HG02588 (cell line): Measurements from ENCODE around the gene PHLDB2.

Experiments used
- ATAC-seq: cut with Tn5 transposase; IDR thresholded peaks from one replicate; pipeline ENCODE4 v1.9.1; 2021; ENCODE audit warnings: mild to moderate bottlenecking, moderate library complexity; ENCODE audit not compliant: unreplicated experiment

PHLDB2 gene

GRCh38 chr3:111923095-111923771 lies 64.2 kb downstream of the PHLDB2 start:
- ATAC-seq, result no peak

- ATAC-seq, result no peak
Observed at GRCh38 chr3:111923806-111924205, 64.7 kb downstream of the PHLDB2 start.

GRCh38 chr3:111924283-111924682 lies 65.2 kb downstream of the PHLDB2 start:
- ATAC-seq, result no peak

GRCh38 chr3:111926266-111926676 lies 67.2 kb downstream of the PHLDB2 start:
- ATAC-seq, result no peak

- ATAC-seq, result no peak
Observed at GRCh38 chr3:111928613-111929012, 69.5 kb downstream of the PHLDB2 start.

DNA sequence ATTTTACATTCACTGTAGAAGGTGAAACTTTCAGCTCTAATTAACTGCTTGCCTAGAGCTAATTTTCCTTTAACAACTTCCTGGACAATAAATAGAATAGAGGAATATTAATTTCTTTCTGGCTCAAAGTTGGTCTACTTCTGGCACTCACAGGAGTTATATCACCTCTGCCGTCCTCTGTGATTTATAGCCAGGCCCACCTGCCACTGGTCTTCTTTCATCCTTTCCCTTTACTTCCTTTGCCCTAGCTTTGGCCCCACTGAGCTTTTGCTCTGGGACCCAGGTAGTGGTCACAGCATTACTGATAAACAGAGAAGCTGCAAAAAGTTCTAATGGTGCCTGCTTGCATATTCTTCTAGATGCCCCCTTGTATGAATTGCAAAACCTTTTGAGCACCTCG lies 70.4 kb downstream of the PHLDB2 start:
- no peak for ATAC-seq

- ATAC-seq, result no peak
Observed at GRCh38 chr3:111932946-111933345, 73.9 kb downstream of the PHLDB2 start.

DNA sequence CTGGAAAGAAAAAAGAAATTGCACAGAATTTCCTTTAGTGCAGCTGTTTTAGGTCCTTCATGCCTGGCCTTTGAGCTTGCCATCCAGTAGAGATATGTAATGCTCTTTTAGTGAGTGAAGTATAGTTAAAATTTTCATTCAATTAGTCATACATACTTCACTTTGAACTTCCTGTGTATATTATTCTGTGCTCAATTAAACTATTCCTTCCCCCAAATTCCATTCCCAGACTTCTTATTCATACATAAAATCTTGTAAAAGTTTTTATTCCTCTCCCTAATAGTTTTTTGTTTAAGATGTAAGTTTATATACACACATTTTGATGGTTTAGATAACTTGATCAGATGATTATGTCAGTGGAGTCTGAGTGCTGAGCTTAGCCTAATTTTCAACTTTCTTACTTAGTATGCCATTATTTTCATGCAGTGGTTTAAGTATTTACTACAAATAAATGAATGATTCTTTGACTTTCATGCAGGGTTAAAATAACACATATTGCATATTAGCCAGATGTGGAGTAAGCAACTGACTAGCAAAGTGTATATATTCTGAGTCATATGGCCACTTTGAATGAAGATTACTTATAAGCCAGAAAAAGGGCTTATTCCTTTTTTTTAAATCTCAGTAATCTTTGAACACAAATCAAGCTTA lies 77.3 kb downstream of the PHLDB2 start:
- no peak for ATAC-seq

- ATAC-seq, result no peak
Observed at GRCh38 chr3:111936967-111937366, 77.9 kb downstream of the PHLDB2 start.

DNA sequence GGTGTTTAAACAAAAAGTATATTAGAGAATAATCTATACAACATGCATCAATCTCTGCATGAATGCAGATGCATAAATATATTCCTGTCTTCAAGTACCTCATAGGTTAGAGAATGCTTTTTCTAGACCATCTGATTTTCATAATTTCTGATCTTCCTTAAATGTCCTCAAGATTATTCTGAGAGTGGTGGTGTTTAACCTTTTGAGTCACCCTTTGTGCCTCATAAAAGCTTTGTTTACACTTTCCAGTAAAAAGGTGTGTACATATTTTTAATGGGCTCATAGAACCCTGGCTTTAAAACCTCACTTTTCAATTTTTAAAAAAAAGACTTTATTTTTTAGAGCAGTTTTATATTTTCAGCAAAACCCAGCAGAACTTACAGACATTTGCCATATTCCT lies 78.8 kb downstream of the PHLDB2 start:
- ATAC-seq, result no peak

DNA sequence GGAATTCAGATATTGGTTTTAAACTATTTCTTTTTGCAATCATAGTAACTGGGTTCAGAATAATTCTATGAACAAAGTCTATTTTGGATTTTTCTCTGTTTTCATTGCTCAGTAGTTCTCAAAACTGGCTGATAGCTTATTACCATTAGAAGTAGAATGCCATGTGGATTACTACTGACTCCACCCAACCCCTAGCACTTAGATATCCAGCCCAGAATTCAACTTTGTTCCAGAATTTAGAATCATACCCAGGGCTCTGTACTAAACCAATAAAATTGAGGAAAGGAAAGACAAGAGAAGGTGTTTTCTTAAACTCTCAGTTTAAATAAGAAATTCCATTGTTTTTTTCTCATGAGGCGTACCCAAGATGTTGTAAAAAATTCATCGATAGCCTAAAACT lies 80.8 kb downstream of the PHLDB2 start:
- ATAC-seq, result no peak

DNA sequence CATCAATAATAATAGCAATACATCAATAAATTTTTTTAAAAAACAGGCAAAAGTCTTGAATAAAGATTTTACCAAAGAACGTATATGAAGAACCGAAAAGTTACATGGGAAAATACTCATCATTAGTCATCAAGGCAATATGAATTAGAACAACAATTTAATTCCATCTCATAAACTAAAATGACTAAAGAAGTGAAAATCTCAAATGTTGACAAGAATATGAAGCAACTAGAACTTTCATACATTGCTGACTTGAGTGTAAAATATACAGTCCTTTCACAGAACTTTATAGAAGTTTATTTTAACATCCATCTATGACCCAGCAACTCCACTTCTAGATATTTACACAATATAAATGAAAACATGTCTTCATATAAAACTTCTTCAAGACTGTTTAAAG lies 84.5 kb downstream of the PHLDB2 start:
- ATAC-seq, result no peak

DNA sequence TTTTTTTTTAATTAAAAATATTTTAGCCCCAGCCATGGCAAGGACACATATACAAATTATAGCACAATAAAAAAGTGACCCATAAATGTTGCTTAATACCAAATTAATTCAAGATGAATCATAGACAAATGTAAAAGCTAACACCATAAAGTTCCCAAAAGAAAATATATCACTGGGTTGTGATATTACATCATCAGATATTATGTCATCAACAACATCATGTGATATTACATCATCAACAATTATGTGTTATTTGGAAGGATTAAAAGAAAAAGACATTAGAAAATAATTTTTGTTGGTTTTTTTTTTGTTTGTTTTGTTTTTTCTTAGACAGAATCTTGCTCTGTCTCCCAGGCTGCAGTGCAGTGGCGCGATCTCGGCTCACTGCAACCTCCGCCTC lies 85.3 kb downstream of the PHLDB2 start:
- no peak for ATAC-seq

DNA sequence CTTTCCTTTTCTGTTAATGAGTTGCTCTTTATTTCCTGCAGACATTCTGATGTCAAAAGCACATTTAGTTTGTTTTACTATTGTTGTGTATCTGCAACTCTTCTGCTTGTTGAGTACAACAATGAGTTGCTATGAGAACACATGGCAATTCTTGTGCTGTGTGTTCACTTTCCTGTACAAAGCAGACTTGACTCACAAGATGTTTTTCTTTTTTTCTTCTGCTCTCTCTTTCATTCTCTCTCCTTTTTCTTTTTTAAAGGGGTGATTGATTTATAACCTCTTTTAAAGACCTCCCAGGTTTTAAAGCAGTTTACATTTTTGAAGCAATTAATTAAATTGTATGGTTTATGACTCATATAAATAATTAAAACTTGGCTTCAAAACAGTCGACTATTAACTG lies 88.2 kb downstream of the PHLDB2 start:
- ATAC-seq, result no peak

GRCh38 chr3:111948786-111949185 lies 89.7 kb downstream of the PHLDB2 start:
- no peak for ATAC-seq

- no peak for ATAC-seq
Observed at GRCh38 chr3:111949712-111950111, 90.6 kb downstream of the PHLDB2 start.

DNA sequence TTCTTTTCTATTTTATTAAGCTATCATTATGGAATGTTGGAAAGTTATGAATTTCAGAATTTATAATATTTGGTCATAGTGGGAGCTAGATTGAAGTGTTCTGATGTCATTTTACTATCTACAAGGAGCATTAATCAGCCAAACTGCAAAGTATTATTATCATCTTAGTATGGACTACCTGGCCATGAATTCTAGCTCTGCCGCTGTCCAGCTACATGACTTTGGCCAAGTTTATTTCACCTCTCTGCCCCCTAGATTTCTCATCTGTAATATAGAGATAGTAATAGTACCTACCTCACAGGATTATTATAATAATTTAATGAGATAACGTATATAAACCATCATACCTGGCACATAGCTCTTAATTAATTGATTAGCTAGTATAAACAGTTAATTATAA lies 92.0 kb downstream of the PHLDB2 start:
- ATAC-seq, result no peak

DNA sequence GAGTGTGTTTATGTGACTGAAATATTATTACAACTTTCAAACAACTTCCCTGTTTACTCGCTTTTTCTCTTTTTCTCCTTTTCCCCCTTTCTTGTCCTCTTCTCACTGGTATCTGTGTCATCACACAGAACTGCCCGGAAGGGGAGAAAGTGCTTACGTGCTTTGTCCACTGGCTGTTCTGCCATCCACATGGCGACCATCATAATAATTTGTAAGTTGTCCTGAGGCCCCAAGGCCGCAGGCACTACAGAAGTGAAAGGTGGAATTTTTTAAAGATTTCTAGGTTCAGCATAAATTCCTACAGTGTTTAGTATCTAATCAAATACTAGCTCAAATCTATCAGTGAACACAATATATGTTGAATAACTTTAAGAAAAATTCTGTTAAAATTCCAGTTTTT lies 93.0 kb downstream of the PHLDB2 start:
- ATAC-seq, result no peak

GRCh38 chr3:111952866-111953450 lies 93.9 kb downstream of the PHLDB2 start:
- ATAC-seq, result no peak

GRCh38 chr3:111954228-111954990 lies 95.3 kb downstream of the PHLDB2 start:
- no peak for ATAC-seq

DNA sequence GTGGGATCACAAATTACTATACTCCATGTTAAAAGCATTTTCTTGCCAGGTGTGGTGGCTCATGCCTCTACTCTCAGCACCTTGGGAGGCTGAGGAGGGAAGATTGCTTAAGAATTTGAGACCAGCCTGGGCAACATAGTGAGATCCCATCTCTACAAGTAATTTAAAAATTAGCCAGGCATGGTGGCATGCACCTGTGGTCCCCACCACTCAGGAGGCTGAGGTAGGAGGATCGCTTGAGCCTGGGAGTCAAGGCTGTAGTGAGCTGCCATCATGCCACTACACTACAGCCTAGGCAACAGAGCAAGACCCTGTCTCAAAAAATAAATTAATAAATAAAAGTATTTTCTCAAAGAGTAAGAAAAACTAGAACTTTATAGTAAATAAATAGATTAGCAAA lies 96.8 kb downstream of the PHLDB2 start:
- no peak for ATAC-seq

DNA sequence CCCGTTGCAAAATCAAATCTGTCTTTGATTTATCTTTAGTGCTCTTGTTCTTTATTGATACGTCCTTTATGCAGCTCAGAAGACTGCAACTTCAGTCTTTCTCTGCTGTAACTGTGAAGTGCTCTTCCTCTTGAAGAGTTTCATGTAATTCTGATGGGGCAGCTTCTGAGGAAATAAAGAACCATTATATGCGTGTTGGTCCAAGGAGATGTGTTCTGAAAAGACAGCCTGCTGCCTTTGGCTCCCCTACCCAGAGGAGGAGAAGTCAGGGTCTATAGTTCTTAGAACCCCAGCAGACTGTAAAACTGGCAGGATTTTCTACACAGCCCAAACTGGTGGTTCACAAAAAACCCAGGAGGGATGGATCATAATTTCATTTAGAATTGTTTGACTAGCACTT lies 97.4 kb downstream of the PHLDB2 start:
- ATAC-seq, result no peak
